Glutamatergic neuron (in vitro differentiated cells): ENCODE data around the gene HS6ST2. TPM values are rescaled to one million over a fixed set of nuclear protein-coding genes. Genes with fewer than 3 reads are reported as not detected.

Source experiments
- DNase-seq: peaks from one replicate; pipeline ENCODE4 v3.0.0; 2022
- H3K27ac Mint-ChIP-seq: one replicate; pipeline ENCODE4 v1.8.0; 2020; ENCODE audit warnings: mild to moderate bottlenecking, mixed read lengths, inconsistent platforms; ENCODE audit not compliant: unreplicated experiment
- H3K27me3 Mint-ChIP-seq: one replicate; pipeline ENCODE4 v1.8.0; 2020; ENCODE audit warnings: mild to moderate bottlenecking, moderate library complexity, mixed read lengths, inconsistent platforms; ENCODE audit not compliant: unreplicated experiment
- H3K36me3 Mint-ChIP-seq: one replicate; pipeline ENCODE4 v1.8.0; 2020; ENCODE audit warnings: mild to moderate bottlenecking, mixed read lengths, inconsistent platforms; ENCODE audit not compliant: unreplicated experiment
- H3K4me1 Mint-ChIP-seq: one replicate; pipeline ENCODE4 v1.8.0; 2020; ENCODE audit warnings: mild to moderate bottlenecking, low read depth, mixed read lengths, inconsistent platforms; ENCODE audit not compliant: unreplicated experiment
- H3K4me3 Mint-ChIP-seq: one replicate; pipeline ENCODE4 v1.8.0; 2020; ENCODE audit warnings: mild to moderate bottlenecking, mixed read lengths, inconsistent platforms; ENCODE audit not compliant: unreplicated experiment
- H3K9me3 Mint-ChIP-seq: one replicate; pipeline ENCODE4 v1.8.0; 2020; ENCODE audit warnings: mild to moderate bottlenecking, moderate library complexity, mixed read lengths, inconsistent platforms; ENCODE audit not compliant: unreplicated experiment
- CTCF ChIP-seq: fragments of 200-600 bp; sonication (generic); IDR thresholded peaks from one replicate; pipeline ENCODE4 v1.5.0; 2021; ENCODE audit not compliant: partially characterized antibody, unreplicated experiment
- total RNA-seq: library from RNA; stranded (reverse); fragmentation: NEBNext Ultra II Directional; extraction: Animal tissue kit (Norgen Biotek cat#: 25700); gene quantifications from one replicate; pipeline ENCODE4 v1.2.1, GENCODE V29; 2021; ENCODE audit not compliant: unreplicated experiment

The HS6ST2 gene
- total RNA-seq, 1 donor from 2014 or later, result 2.9 TPM

- no peak overlapping the region for H3K27ac Mint-ChIP-seq
- DNase-seq, result no peak
- H3K4me3 Mint-ChIP-seq, result no peak overlapping the region
- H3K4me1 Mint-ChIP-seq, result no peaks in the 10 kb centered on the region
- H3K9me3 Mint-ChIP-seq, result no peaks in the 10 kb centered on the region
- no peaks in the 10 kb centered on the region for H3K36me3 Mint-ChIP-seq
- TF ChIP-seq CTCF, result no peak
- no peaks in the 10 kb centered on the region for H3K27me3 Mint-ChIP-seq
Observed at GRCh38 chrX:132821974-132822633, 136.3 kb downstream of the HS6ST2 start.

GRCh38 chrX:132820675-132821074, 137.8 kb downstream of the HS6ST2 start:
- Mint-ChIP-seq H3K27ac (no peak overlapping the region), H3K9me3 (no peaks in the 10 kb centered on the region), H3K27me3 (peaks cover 2% of the 10 kb centered on the region), H3K36me3 (no peaks in the 10 kb centered on the region), H3K4me3 (no peak overlapping the region), H3K4me1 (no peaks in the 10 kb centered on the region)
- DNase-seq, result no peak
- no peak for TF ChIP-seq CTCF

GRCh38 chrX:132819711-132820264, 138.6 kb downstream of the HS6ST2 start:
- Mint-ChIP-seq H3K4me1 (no peaks in the 10 kb centered on the region), H3K4me3 (no peak overlapping the region), H3K36me3 (no peaks in the 10 kb centered on the region), H3K9me3 (no peaks in the 10 kb centered on the region), H3K27ac (no peak overlapping the region), H3K27me3 (peaks cover 2% of the 10 kb centered on the region)
- no peak for TF ChIP-seq CTCF
- DNase-seq, result no peak

- peaks cover 2% of the 10 kb centered on the region for H3K27me3 Mint-ChIP-seq
- H3K36me3 Mint-ChIP-seq, result no peaks in the 10 kb centered on the region
- no peak for DNase-seq
- TF ChIP-seq CTCF, result no peak
- no peaks in the 10 kb centered on the region for H3K9me3 Mint-ChIP-seq
- H3K27ac Mint-ChIP-seq, result no peak overlapping the region
- peaks cover under 1% of the 10 kb centered on the region for H3K4me1 Mint-ChIP-seq
- no peak overlapping the region for H3K4me3 Mint-ChIP-seq
Observed at GRCh38 chrX:132818638-132819037, 139.8 kb downstream of the HS6ST2 start.

- Mint-ChIP-seq H3K27ac (no peak overlapping the region), H3K9me3 (peaks cover 1% of the 10 kb centered on the region), H3K4me1 (peaks cover 5% of the 10 kb centered on the region), H3K4me3 (no peak overlapping the region), H3K27me3 (peaks cover 2% of the 10 kb centered on the region), H3K36me3 (no peaks in the 10 kb centered on the region)
- TF ChIP-seq CTCF, result no peak
- no peak for DNase-seq
Observed at GRCh38 chrX:132815643-132816042, 142.8 kb downstream of the HS6ST2 start.
